ENCODE measurements around the gene CLEC4F.

The CLEC4F gene

GRCh38 chr2:70765507-70765906, 54.9 kb downstream of the CLEC4F start:
- TF ChIP-seq POLR2AphosphoS5 (IDR thresholded peaks at IDR 0.05; ENCODE audit: low read depth, low read length) (no peak), TAF1 (IDR thresholded peaks at IDR 0.05; ENCODE audit: borderline replicate concordance, low read depth, low read length) (no peak), POLR2A (IDR thresholded peaks at IDR 0.05; ENCODE audit: low read depth, low read length) (no peak)
- FAIRE-seq (no peak), DNase-seq (ENCODE audit: insufficient read length) (no peak)

GRCh38 chr2:70759446-70759845, 61.0 kb downstream of the CLEC4F start:
- no peak for TF ChIP-seq POLR2AphosphoS5 (IDR thresholded peaks at IDR 0.05; ENCODE audit: low read depth, low read length)
- TF ChIP-seq POLR2A (IDR thresholded peaks at IDR 0.05; ENCODE audit: low read depth, low read length): no peak
- TF ChIP-seq TAF1 (IDR thresholded peaks at IDR 0.05; ENCODE audit: borderline replicate concordance, low read depth, low read length): no peak
- FAIRE-seq (no peak), DNase-seq (ENCODE audit: insufficient read length) (no peak)

All from GM12892 (cell line).